Loucy (cell line): Measurements from ENCODE around the gene OR8A1.

Experiments used
- EZH2phosphoT487 ChIP-seq: fragments of 200-600 bp; IDR thresholded peaks from 2 replicates; pipeline ENCODE4 v1.6.1; 2018; ENCODE audit warnings: antibody characterized with exemption, mild to moderate bottlenecking, moderate library complexity, borderline replicate concordance
- TF ChIP-seq, protein P1 (sequence below): fragments of 200-600 bp; sonication (generic); conservative IDR thresholded peaks from 2 replicates; pipeline ENCODE4 v1.5.1; 2014; ENCODE audit warnings: mild to moderate bottlenecking, antibody characterized with exemption, low read length

DNA sequence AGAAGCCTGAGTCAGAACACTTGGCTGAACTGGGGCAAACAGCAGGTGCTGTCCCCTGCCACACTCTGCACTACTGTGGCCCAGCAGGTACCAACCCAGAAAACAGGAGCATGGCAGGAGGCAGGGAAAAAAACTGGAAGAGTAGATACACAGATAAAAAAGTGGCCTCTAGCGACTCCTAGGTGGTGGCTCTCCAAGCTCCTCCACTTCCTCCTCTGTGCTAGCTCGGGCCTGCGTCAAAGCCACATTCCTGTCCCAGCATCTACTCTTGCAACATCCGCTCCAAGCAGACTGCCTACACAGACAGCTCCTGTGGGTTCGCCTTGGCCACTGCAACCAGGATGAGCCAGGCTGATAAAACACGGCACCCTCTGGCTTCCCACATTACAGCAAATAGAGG lies 33.3 kb upstream of the OR8A1 start:
- TF ChIP-seq, protein P1, sequence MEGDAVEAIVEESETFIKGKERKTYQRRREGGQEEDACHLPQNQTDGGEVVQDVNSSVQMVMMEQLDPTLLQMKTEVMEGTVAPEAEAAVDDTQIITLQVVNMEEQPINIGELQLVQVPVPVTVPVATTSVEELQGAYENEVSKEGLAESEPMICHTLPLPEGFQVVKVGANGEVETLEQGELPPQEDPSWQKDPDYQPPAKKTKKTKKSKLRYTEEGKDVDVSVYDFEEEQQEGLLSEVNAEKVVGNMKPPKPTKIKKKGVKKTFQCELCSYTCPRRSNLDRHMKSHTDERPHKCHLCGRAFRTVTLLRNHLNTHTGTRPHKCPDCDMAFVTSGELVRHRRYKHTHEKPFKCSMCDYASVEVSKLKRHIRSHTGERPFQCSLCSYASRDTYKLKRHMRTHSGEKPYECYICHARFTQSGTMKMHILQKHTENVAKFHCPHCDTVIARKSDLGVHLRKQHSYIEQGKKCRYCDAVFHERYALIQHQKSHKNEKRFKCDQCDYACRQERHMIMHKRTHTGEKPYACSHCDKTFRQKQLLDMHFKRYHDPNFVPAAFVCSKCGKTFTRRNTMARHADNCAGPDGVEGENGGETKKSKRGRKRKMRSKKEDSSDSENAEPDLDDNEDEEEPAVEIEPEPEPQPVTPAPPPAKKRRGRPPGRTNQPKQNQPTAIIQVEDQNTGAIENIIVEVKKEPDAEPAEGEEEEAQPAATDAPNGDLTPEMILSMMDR = no peak
- TF ChIP-seq EZH2phosphoT487 = no peak
